Gastroesophageal sphincter (tissue), 3 donors: ENCODE results near the gene GALNT9.

Experiments used
- CTCF ChIP-seq, 4 experiments: fragments of 200-600 bp in 2 of 4; fragments of 450-650 bp in 2 of 4; sonication (generic) in 1 of 4; IDR thresholded peaks; one replicate each; pipeline ENCODE4 v1.5.1; 2017 to 2019; ENCODE audit warnings: antibody characterized with exemption in 4 of 4, mild to moderate bottlenecking in 2 of 4, moderate library complexity in 2 of 4
- EP300 ChIP-seq: sonication (generic); formaldehyde crosslinking; IDR thresholded peaks from one replicate; pipeline ENCODE4 v1.6.1; 2017; ENCODE audit warnings: antibody characterized with exemption, mild to moderate bottlenecking
- POLR2AphosphoS5 ChIP-seq: sonication (generic); formaldehyde crosslinking; IDR thresholded peaks from one replicate; pipeline ENCODE4 v1.6.1; 2017; ENCODE audit warnings: antibody characterized with exemption

GRCh38 chr12:132352896-132353800, 23.8 kb upstream of the GALNT9 start:
- TF ChIP-seq CTCF (IDR thresholded peaks at IDR 0.05) (no peak), EP300 (no peak), POLR2AphosphoS5 (no peak)
